ENCODE data around the gene QSER1.
A peak's percentile ranks its signal among the peaks of the same experiment; 100 is the strongest.
"Not testable (repeated sequence)": the region's sequence is repeated elsewhere in the genome, so short reads cannot be mapped to it uniquely, and the experiment has no call there.

The QSER1 gene

GRCh38 chr11:32891657-32892354 lies 805 bp upstream of the QSER1 start:
- peak; percentile 39 to 76 for DNase-seq

- DNase-seq, result no peak
Observed at GRCh38 chr11:32893093-32893342, 407 bp downstream of the QSER1 start.

- DNase-seq, result peak; percentile 42 to 62
Observed at GRCh38 chr11:32893343-32894148, 935 bp downstream of the QSER1 start.

- peak; percentile 75 to 79 for DNase-seq
Observed at GRCh38 chr11:32894149-32894827, 1.7 kb downstream of the QSER1 start.

GRCh38 chr11:32894921-32895320 lies 2.3 kb downstream of the QSER1 start:
- no peak for DNase-seq

- DNase-seq, result peak; percentile 26 to 80
Observed at GRCh38 chr11:32895471-32895870, 2.9 kb downstream of the QSER1 start.

GRCh38 chr11:32897103-32897502 lies 4.5 kb downstream of the QSER1 start:
- no peak for DNase-seq

- DNase-seq, result no peak
Observed at GRCh38 chr11:32899438-32899837, 6.8 kb downstream of the QSER1 start.

- DNase-seq, result no peak
Observed at GRCh38 chr11:32902089-32902665, 9.6 kb downstream of the QSER1 start.

- no peak for DNase-seq
Observed at GRCh38 chr11:32905028-32905667, 12.5 kb downstream of the QSER1 start.

GRCh38 chr11:32908619-32909018 lies 16.0 kb downstream of the QSER1 start:
- DNase-seq, result no peak

- DNase-seq, result no peak
Observed at GRCh38 chr11:32911413-32911812, 18.8 kb downstream of the QSER1 start.

GRCh38 chr11:32913445-32913844 lies 20.8 kb downstream of the QSER1 start:
- DNase-seq, result no peak

- DNase-seq, result no peak
Observed at GRCh38 chr11:32916361-32916760, 23.8 kb downstream of the QSER1 start.

GRCh38 chr11:32916994-32917393 lies 24.4 kb downstream of the QSER1 start:
- no peak for DNase-seq

GRCh38 chr11:32918427-32918826 lies 25.8 kb downstream of the QSER1 start:
- DNase-seq, result no peak

- no peak for DNase-seq
Observed at GRCh38 chr11:32919338-32919737, 26.7 kb downstream of the QSER1 start.

GRCh38 chr11:32920570-32920969 lies 28.0 kb downstream of the QSER1 start:
- no peak for DNase-seq

GRCh38 chr11:32921204-32921603 lies 28.6 kb downstream of the QSER1 start:
- no peak for DNase-seq

GRCh38 chr11:32931606-32932005 lies 39.0 kb downstream of the QSER1 start:
- DNase-seq, result no peak

GRCh38 chr11:32932196-32932595 lies 39.6 kb downstream of the QSER1 start:
- no peak for DNase-seq

- DNase-seq, result peak in 1 of 2 experiments; percentile 3
Observed at GRCh38 chr11:32935462-32936029, 42.9 kb downstream of the QSER1 start.

GRCh38 chr11:32936178-32936577 lies 43.6 kb downstream of the QSER1 start:
- not testable (repeated sequence) for DNase-seq

All from NCI-H524 (cell line).